ENCODE data around the gene ASIP. TPM values are rescaled to one million over a fixed set of nuclear protein-coding genes. Genes with fewer than 3 reads are reported as not detected.

ASIP gene
- total and polyA plus RNA-seq, 2 experiments from 2014 or later = not detected

- no peaks in the 10 kb centered on the region for H3K9me2 ChIP-seq (ENCODE audit: insufficient read depth)
- H3F3A ChIP-seq (replicated peaks; ENCODE audit: low read depth) = no peaks in the 10 kb centered on the region; the same call in 1 of the 2 replicates
- no peak overlapping the region for H3K4me2 ChIP-seq
- no peaks in the 10 kb centered on the region for H3K27me3 ChIP-seq (ENCODE audit: insufficient read depth)
- no peaks in the 10 kb centered on the region for H3K79me2 ChIP-seq (replicated peaks; ENCODE audit: insufficient read depth)
- no peaks in the 10 kb centered on the region for H3K4me1 ChIP-seq (ENCODE audit: insufficient read depth)
- Mint-ChIP-seq H3K4me3 (no peak overlapping the region), H3K4me1 (no peaks in the 10 kb centered on the region), H3K36me3 (ENCODE audit: low read depth) (peaks cover 93% of the 10 kb centered on the region), H3K9me3 (no peaks in the 10 kb centered on the region; the same call in 2 of the 3 replicates), H3K27me3 (ENCODE audit: insufficient read depth, low read depth, poor library complexity) (peaks cover 3% of the 10 kb centered on the region), H3K27ac (no peak overlapping the region)
- peaks cover 87% of the 10 kb centered on the region for H3K36me3 ChIP-seq (ENCODE audit: insufficient read depth)
- ATAC-seq (no peak), DNase-seq (ENCODE audit: low spot score) (no peak)
- no peak overlapping the region for H3K27ac ChIP-seq (ENCODE audit: low read depth)
- H3K4me3 ChIP-seq = no peak overlapping the region
- TF ChIP-seq ZNF331 (CRISPR knock-in tag; IDR thresholded peaks at IDR 0.05; ENCODE audit: low read depth) (no peak), STAT1 (IDR thresholded peaks at IDR 0.05; ENCODE audit: unreplicated experiment) (no peak), JUNB (IDR thresholded peaks at IDR 0.05; ENCODE audit: unreplicated experiment) (no peak), EZH2 (IDR thresholded peaks at IDR 0.05; ENCODE audit: low read depth, unreplicated experiment) (no peak), NANOG (IDR thresholded peaks at IDR 0.05; ENCODE audit: borderline replicate concordance) (no peak), POLR2AphosphoS5 (IDR thresholded peaks at IDR 0.05; ENCODE audit: low read depth) (no peak), EZH2phosphoT487 (IDR thresholded peaks at IDR 0.05; ENCODE audit: unreplicated experiment) (no peak), ZNF114 (CRISPR knock-in tag; IDR thresholded peaks at IDR 0.05) (no peak), ETS1 (IDR thresholded peaks at IDR 0.05) (no peak), CREB1 (CRISPR knock-in tag; IDR thresholded peaks at IDR 0.05; ENCODE audit: low read depth) (no peak)
- TF ChIP-seq, protein P1, sequence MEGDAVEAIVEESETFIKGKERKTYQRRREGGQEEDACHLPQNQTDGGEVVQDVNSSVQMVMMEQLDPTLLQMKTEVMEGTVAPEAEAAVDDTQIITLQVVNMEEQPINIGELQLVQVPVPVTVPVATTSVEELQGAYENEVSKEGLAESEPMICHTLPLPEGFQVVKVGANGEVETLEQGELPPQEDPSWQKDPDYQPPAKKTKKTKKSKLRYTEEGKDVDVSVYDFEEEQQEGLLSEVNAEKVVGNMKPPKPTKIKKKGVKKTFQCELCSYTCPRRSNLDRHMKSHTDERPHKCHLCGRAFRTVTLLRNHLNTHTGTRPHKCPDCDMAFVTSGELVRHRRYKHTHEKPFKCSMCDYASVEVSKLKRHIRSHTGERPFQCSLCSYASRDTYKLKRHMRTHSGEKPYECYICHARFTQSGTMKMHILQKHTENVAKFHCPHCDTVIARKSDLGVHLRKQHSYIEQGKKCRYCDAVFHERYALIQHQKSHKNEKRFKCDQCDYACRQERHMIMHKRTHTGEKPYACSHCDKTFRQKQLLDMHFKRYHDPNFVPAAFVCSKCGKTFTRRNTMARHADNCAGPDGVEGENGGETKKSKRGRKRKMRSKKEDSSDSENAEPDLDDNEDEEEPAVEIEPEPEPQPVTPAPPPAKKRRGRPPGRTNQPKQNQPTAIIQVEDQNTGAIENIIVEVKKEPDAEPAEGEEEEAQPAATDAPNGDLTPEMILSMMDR (conservative IDR thresholded peaks at IDR 0.05; ENCODE audit: low read depth in 2 of 2) = no peak
- TF ChIP-seq, protein P2, sequence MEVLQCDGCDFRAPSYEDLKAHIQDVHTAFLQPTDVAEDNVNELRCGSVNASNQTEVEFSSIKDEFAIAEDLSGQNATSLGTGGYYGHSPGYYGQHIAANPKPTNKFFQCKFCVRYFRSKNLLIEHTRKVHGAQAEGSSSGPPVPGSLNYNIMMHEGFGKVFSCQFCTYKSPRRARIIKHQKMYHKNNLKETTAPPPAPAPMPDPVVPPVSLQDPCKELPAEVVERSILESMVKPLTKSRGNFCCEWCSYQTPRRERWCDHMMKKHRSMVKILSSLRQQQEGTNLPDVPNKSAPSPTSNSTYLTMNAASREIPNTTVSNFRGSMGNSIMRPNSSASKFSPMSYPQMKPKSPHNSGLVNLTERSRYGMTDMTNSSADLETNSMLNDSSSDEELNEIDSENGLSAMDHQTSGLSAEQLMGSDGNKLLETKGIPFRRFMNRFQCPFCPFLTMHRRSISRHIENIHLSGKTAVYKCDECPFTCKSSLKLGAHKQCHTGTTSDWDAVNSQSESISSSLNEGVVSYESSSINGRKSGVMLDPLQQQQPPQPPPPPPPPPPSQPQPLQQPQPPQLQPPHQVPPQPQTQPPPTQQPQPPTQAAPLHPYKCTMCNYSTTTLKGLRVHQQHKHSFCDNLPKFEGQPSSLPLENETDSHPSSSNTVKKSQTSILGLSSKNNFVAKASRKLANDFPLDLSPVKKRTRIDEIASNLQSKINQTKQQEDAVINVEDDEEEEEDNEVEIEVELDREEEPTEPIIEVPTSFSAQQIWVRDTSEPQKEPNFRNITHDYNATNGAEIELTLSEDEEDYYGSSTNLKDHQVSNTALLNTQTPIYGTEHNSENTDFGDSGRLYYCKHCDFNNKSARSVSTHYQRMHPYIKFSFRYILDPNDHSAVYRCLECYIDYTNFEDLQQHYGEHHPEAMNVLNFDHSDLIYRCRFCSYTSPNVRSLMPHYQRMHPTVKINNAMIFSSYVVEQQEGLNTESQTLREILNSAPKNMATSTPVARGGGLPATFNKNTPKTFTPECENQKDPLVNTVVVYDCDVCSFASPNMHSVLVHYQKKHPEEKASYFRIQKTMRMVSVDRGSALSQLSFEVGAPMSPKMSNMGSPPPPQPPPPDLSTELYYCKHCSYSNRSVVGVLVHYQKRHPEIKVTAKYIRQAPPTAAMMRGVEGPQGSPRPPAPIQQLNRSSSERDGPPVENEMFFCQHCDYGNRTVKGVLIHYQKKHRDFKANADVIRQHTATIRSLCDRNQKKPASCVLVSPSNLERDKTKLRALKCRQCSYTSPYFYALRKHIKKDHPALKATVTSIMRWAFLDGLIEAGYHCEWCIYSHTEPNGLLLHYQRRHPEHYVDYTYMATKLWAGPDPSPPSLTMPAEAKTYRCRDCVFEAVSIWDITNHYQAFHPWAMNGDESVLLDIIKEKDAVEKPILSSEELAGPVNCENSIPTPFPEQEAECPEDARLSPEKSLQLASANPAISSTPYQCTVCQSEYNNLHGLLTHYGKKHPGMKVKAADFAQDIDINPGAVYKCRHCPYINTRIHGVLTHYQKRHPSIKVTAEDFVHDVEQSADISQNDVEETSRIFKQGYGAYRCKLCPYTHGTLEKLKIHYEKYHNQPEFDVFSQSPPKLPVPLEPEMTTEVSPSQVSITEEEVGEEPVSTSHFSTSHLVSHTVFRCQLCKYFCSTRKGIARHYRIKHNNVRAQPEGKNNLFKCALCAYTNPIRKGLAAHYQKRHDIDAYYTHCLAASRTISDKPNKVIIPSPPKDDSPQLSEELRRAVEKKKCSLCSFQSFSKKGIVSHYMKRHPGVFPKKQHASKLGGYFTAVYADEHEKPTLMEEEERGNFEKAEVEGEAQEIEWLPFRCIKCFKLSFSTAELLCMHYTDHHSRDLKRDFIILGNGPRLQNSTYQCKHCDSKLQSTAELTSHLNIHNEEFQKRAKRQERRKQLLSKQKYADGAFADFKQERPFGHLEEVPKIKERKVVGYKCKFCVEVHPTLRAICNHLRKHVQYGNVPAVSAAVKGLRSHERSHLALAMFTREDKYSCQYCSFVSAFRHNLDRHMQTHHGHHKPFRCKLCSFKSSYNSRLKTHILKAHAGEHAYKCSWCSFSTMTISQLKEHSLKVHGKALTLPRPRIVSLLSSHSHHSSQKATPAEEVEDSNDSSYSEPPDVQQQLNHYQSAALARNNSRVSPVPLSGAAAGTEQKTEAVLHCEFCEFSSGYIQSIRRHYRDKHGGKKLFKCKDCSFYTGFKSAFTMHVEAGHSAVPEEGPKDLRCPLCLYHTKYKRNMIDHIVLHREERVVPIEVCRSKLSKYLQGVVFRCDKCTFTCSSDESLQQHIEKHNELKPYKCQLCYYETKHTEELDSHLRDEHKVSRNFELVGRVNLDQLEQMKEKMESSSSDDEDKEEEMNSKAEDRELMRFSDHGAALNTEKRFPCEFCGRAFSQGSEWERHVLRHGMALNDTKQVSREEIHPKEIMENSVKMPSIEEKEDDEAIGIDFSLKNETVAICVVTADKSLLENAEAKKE (CRISPR knock-in tag; IDR thresholded peaks at IDR 0.05) = no peak
- TF ChIP-seq, protein P3, sequence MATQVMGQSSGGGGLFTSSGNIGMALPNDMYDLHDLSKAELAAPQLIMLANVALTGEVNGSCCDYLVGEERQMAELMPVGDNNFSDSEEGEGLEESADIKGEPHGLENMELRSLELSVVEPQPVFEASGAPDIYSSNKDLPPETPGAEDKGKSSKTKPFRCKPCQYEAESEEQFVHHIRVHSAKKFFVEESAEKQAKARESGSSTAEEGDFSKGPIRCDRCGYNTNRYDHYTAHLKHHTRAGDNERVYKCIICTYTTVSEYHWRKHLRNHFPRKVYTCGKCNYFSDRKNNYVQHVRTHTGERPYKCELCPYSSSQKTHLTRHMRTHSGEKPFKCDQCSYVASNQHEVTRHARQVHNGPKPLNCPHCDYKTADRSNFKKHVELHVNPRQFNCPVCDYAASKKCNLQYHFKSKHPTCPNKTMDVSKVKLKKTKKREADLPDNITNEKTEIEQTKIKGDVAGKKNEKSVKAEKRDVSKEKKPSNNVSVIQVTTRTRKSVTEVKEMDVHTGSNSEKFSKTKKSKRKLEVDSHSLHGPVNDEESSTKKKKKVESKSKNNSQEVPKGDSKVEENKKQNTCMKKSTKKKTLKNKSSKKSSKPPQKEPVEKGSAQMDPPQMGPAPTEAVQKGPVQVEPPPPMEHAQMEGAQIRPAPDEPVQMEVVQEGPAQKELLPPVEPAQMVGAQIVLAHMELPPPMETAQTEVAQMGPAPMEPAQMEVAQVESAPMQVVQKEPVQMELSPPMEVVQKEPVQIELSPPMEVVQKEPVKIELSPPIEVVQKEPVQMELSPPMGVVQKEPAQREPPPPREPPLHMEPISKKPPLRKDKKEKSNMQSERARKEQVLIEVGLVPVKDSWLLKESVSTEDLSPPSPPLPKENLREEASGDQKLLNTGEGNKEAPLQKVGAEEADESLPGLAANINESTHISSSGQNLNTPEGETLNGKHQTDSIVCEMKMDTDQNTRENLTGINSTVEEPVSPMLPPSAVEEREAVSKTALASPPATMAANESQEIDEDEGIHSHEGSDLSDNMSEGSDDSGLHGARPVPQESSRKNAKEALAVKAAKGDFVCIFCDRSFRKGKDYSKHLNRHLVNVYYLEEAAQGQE (IDR thresholded peaks at IDR 0.05; ENCODE audit: unreplicated experiment) = no peak
- no peak overlapping the region for H2AFZ ChIP-seq
- H4K20me1 ChIP-seq (replicated peaks; ENCODE audit: insufficient read depth) = peaks cover 8% of the 10 kb centered on the region
Observed at GRCh38 chr20:34281177-34281576, 40.0 kb downstream of the ASIP start.

All from GM23338 (cell line).